Measurements from ENCODE around the gene FAM124B.

The FAM124B gene

GRCh38 chr2:224395620-224396390 lies 6.1 kb downstream of the FAM124B start:
- H3K4me1 ChIP-seq (ENCODE audit: insufficient read depth, low read length, poor library complexity, severe bottlenecking) = peaks cover 75% of the 10 kb centered on the region
- H3F3A ChIP-seq (ENCODE audit: low read depth) = no peaks in the 10 kb centered on the region
- H3K4me3 ChIP-seq (ENCODE audit: low read length, poor library complexity, severe bottlenecking) = peak overlapping the region; percentile 47
- H3K4me2 ChIP-seq (ENCODE audit: low read depth, low read length, poor library complexity, severe bottlenecking) = peak overlapping the region; percentile 97
- no peaks in the 10 kb centered on the region for H3K9me3 ChIP-seq (ENCODE audit: insufficient read depth, low read depth, low read length)
- no peak overlapping the region for H2AFZ ChIP-seq (ENCODE audit: low read length)
- H3K79me2 ChIP-seq (ENCODE audit: insufficient read depth, low read length) = peaks cover 92% of the 10 kb centered on the region
- peaks cover 39% of the 10 kb centered on the region for H4K20me1 ChIP-seq (ENCODE audit: insufficient read depth, low read length, poor library complexity, severe bottlenecking)
- no peaks in the 10 kb centered on the region for H3K9me2 ChIP-seq (replicated peaks; ENCODE audit: low read depth, low read length)
- H3K27me3 ChIP-seq (ENCODE audit: insufficient read depth, low read length, poor library complexity, severe bottlenecking) = no peaks in the 10 kb centered on the region
- no peak for TF ChIP-seq EZH2phosphoT487 (IDR thresholded peaks at IDR 0.05; ENCODE audit: borderline replicate concordance)
- no peak for TF ChIP-seq CTCF (conservative IDR thresholded peaks at IDR 0.05; ENCODE audit: low read length)
- H3K36me3 ChIP-seq (ENCODE audit: insufficient read depth, low read length) = no peaks in the 10 kb centered on the region
- H3K9ac ChIP-seq (ENCODE audit: low read depth, low read length, poor library complexity, severe bottlenecking) = peak overlapping the region; percentile 2

- H3K9me3 ChIP-seq (ENCODE audit: insufficient read depth, low read depth, low read length) = no peaks in the 10 kb centered on the region
- peaks cover 22% of the 10 kb centered on the region for H4K20me1 ChIP-seq (ENCODE audit: insufficient read depth, low read length, poor library complexity, severe bottlenecking)
- no peak overlapping the region for H2AFZ ChIP-seq (ENCODE audit: low read length)
- H3K4me3 ChIP-seq (ENCODE audit: low read length, poor library complexity, severe bottlenecking) = peak overlapping the region; percentile 47
- no peak for TF ChIP-seq EZH2phosphoT487 (IDR thresholded peaks at IDR 0.05; ENCODE audit: borderline replicate concordance)
- TF ChIP-seq CTCF (conservative IDR thresholded peaks at IDR 0.05; ENCODE audit: low read length) = no peak
- no peaks in the 10 kb centered on the region for H3K9me2 ChIP-seq (replicated peaks; ENCODE audit: low read depth, low read length)
- H3K4me2 ChIP-seq (ENCODE audit: low read depth, low read length, poor library complexity, severe bottlenecking) = peak overlapping the region; percentile 97
- H3K4me1 ChIP-seq (ENCODE audit: insufficient read depth, low read length, poor library complexity, severe bottlenecking) = peaks cover 65% of the 10 kb centered on the region
- no peaks in the 10 kb centered on the region for H3K27me3 ChIP-seq (ENCODE audit: insufficient read depth, low read length, poor library complexity, severe bottlenecking)
- no peak overlapping the region for H3K9ac ChIP-seq (ENCODE audit: low read depth, low read length, poor library complexity, severe bottlenecking)
- peaks cover 90% of the 10 kb centered on the region for H3K79me2 ChIP-seq (ENCODE audit: insufficient read depth, low read length)
- no peaks in the 10 kb centered on the region for H3K36me3 ChIP-seq (ENCODE audit: insufficient read depth, low read length)
- no peaks in the 10 kb centered on the region for H3F3A ChIP-seq (ENCODE audit: low read depth)
Observed at GRCh38 chr2:224393157-224393872, 8.6 kb downstream of the FAM124B start.

- Histone ChIP-seq H2AFZ (ENCODE audit: low read length) (no peak overlapping the region), H3K36me3 (ENCODE audit: insufficient read depth, low read length) (no peaks in the 10 kb centered on the region), H3K27me3 (ENCODE audit: insufficient read depth, low read length, poor library complexity, severe bottlenecking) (no peaks in the 10 kb centered on the region), H3K79me2 (ENCODE audit: insufficient read depth, low read length) (peaks cover 90% of the 10 kb centered on the region), H3F3A (ENCODE audit: low read depth) (no peaks in the 10 kb centered on the region), H3K4me1 (ENCODE audit: insufficient read depth, low read length, poor library complexity, severe bottlenecking) (peaks cover 66% of the 10 kb centered on the region), H3K9ac (ENCODE audit: low read depth, low read length, poor library complexity, severe bottlenecking) (no peak overlapping the region), H4K20me1 (ENCODE audit: insufficient read depth, low read length, poor library complexity, severe bottlenecking) (peaks cover 22% of the 10 kb centered on the region), H3K9me2 (replicated peaks; ENCODE audit: low read depth, low read length) (no peaks in the 10 kb centered on the region), H3K4me3 (ENCODE audit: low read length, poor library complexity, severe bottlenecking) (no peak overlapping the region), H3K9me3 (ENCODE audit: insufficient read depth, low read depth, low read length) (no peaks in the 10 kb centered on the region), H3K4me2 (ENCODE audit: low read depth, low read length, poor library complexity, severe bottlenecking) (peak overlapping the region; percentile 97)
- TF ChIP-seq EZH2phosphoT487 (IDR thresholded peaks at IDR 0.05; ENCODE audit: borderline replicate concordance) (no peak), CTCF (conservative IDR thresholded peaks at IDR 0.05; ENCODE audit: low read length) (no peak)
Observed at GRCh38 chr2:224392545-224392944, 9.4 kb downstream of the FAM124B start.
